K562 (cell line): Measurements from ENCODE around the gene ARF4. TPM values are rescaled to one million over a fixed set of nuclear protein-coding genes. Genes with fewer than 3 reads are reported as not detected.

Source experiments
- BRD9 ChIP-seq: fragments of 450-650 bp; IDR thresholded peaks from 2 replicates; pipeline ENCODE4 v1.6.1; 2018; ENCODE audit warnings: low read depth; ENCODE audit not compliant: partially characterized antibody
- EP300 ChIP-seq: IDR thresholded peaks from 2 replicates; pipeline ENCODE4 v1.6.1; 2012; ENCODE audit warnings: low read length, improper control_type of control experiment
- FOXJ3 ChIP-seq: sonication (generic); formaldehyde crosslinking; IDR thresholded peaks from 2 replicates; pipeline ENCODE4 v1.4.0; 2020; ENCODE audit warnings: mild to moderate bottlenecking, missing genetic modification reagents
- HDAC6 ChIP-seq: IDR thresholded peaks from 2 replicates; pipeline ENCODE4 v1.6.1; 2012; ENCODE audit warnings: low read depth, mild to moderate bottlenecking, control low read depth, inconsistent platforms, low read length, moderate library complexity
- HLTF ChIP-seq: fragments of 450-650 bp; IDR thresholded peaks from 2 replicates; pipeline ENCODE4 v1.6.1; 2016
- MYC ChIP-seq, 2 experiments: fragments of 250-450 bp in 1 of 2; sonication (Bioruptor Pico) in 1 of 2; IDR thresholded peaks; 2 replicates each; pipeline versions ENCODE4 v1.5.1 to v1.6.1; 2012 to 2021; ENCODE audit warnings: low read depth in 2 of 2, borderline replicate concordance in 1 of 2, improper control_type of control experiment in 1 of 2, low read length in 1 of 2, mild to moderate bottlenecking in 1 of 2, moderate library complexity in 1 of 2
- NR4A1 ChIP-seq, 2 experiments: fragments of 250-450 bp in 1 of 2; fragments of 450-650 bp in 1 of 2; sonication (Bioruptor Pico) in 1 of 2; IDR thresholded peaks; 2 replicates each; pipeline versions ENCODE4 v1.4.0 to v1.6.1; 2016 to 2020; ENCODE audit warnings: mild to moderate bottlenecking in 2 of 2, missing compliant biosample characterization in 1 of 2, missing genetic modification characterization in 1 of 2, moderate library complexity in 1 of 2
- SMARCA4 ChIP-seq: fragments of 450-650 bp; IDR thresholded peaks from 2 replicates; pipeline ENCODE4 v1.6.1; 2016
- ZNF174 ChIP-seq: fragments of 250-450 bp; sonication (Bioruptor Pico); IDR thresholded peaks from 2 replicates; pipeline ENCODE4 v1.4.0; 2020; ENCODE audit warnings: mild to moderate bottlenecking
- ZNF217 ChIP-seq: sonication (generic); formaldehyde crosslinking; IDR thresholded peaks from 2 replicates; pipeline ENCODE4 v1.8.0; 2022; ENCODE audit warnings: mild to moderate bottlenecking, missing genetic modification reagents
- polyA plus RNA-seq, 8 experiments: library from polyadenylated mRNA; depleted of rRNA in 4 of 8; stranded (reverse) in 5 of 8; unstranded in 3 of 8; fragments of >200 nt; fragmentation: Nextera tagmentation in 2 of 8; fragmentation: Illumina TruSeq in 1 of 8; extraction: Ambion mirVana in 2 of 8; extraction: Trizol in 1 of 8; gene quantifications; 2 replicates each; pipeline versions ENCODE4 v1.2.1 to v1.2.3, GENCODE V29; 2011 to 2014; ENCODE audit warnings: inconsistent platforms in 1 of 8, missing spikeins in 1 of 8
- total RNA-seq, 7 experiments: library from RNA; depleted of rRNA in 6 of 7; stranded (reverse); fragments of >200 nt in 6 of 7; fragmentation: Illumina TruSeq in 2 of 7; extraction: Trizol in 2 of 7; gene quantifications; 2 replicates each; pipeline versions ENCODE4 v1.2.1 to v1.2.3, GENCODE V29; 2011 to 2021; ENCODE audit warnings: low replicate concordance in 1 of 7
- TF ChIP-seq, protein P1 (sequence below), 3 experiments: IDR thresholded peaks in 2 of 3; conservative IDR thresholded peaks in 1 of 3; 2 replicates each; pipeline ENCODE4 v1.5.1; 2011 to 2012; ENCODE audit warnings: low read length in 3 of 3, mild to moderate bottlenecking in 3 of 3, control low read depth in 2 of 3, improper control_type of control experiment in 1 of 3, inconsistent platforms in 1 of 3, low read depth in 1 of 3, mixed read lengths in 1 of 3, moderate library complexity in 1 of 3; ENCODE audit not compliant: insufficient read depth in 2 of 3
- TF ChIP-seq, protein P2 (sequence below): sonication (generic); formaldehyde crosslinking; IDR thresholded peaks from 2 replicates; pipeline ENCODE4 v1.8.0; 2023; ENCODE audit warnings: missing genetic modification reagents, mild to moderate bottlenecking, borderline replicate concordance
- TF ChIP-seq, protein P3 (sequence below): fragments of 250-450 bp; sonication (Bioruptor Pico); IDR thresholded peaks from 2 replicates; pipeline ENCODE4 v1.4.0; 2020; ENCODE audit warnings: mild to moderate bottlenecking
- TF ChIP-seq, protein P4 (sequence below): fragments of 450-650 bp; IDR thresholded peaks from one replicate; pipeline ENCODE4 v1.6.1; 2018; ENCODE audit warnings: mild to moderate bottlenecking, moderate library complexity; ENCODE audit not compliant: partially characterized antibody

The ARF4 gene
- total and polyA plus RNA-seq, 9 of the 15 experiments (the other 6 are each of a cell fraction or from before 2014, with no cell fraction given) = 41.1 to 273 (median 83.8) TPM

DNA sequence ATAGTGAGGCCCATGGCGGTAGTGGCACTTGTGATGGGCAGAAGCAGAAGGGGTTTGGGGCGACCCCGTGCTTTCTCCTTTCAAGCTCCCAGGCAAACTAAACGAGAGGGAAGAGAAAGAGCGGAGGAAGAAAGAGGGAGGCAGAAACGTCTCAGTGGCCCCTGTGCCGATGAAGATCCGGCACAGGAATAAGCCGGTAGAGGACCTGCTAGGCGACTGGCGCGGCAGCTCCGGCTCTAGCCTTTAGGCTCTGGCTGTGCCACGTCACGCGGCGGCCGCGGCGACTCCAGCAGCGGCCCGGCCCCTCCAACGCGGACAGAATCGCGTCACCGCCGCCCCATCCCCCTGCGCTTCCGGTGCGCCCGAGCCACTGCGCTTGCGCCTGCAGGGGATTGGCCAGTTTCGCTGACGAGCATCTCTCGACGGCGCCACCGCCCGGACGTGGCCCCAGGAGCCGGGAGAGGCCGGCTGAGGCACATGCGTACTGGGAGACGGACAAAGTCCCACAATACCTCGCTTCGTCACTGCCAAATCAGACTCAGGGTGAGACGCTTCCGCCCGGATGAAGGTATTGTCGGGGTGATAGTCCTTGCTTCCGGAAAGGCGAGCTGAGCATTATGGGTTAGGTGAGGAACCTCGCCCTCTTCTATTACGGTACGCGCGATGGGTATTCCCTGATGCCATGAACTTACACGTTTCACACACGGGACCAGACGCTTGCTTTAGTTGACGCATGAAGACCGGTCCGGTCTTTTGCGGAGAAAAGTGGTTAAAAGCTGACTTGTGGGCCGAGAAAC is at the start of gene ARF4 (continued):
- TF ChIP-seq, protein P1, sequence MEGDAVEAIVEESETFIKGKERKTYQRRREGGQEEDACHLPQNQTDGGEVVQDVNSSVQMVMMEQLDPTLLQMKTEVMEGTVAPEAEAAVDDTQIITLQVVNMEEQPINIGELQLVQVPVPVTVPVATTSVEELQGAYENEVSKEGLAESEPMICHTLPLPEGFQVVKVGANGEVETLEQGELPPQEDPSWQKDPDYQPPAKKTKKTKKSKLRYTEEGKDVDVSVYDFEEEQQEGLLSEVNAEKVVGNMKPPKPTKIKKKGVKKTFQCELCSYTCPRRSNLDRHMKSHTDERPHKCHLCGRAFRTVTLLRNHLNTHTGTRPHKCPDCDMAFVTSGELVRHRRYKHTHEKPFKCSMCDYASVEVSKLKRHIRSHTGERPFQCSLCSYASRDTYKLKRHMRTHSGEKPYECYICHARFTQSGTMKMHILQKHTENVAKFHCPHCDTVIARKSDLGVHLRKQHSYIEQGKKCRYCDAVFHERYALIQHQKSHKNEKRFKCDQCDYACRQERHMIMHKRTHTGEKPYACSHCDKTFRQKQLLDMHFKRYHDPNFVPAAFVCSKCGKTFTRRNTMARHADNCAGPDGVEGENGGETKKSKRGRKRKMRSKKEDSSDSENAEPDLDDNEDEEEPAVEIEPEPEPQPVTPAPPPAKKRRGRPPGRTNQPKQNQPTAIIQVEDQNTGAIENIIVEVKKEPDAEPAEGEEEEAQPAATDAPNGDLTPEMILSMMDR (IDR thresholded peaks at IDR 0.05 in 2 of 3, conservative IDR thresholded peaks at IDR 0.05 in 1 of 3; ENCODE audit: insufficient read depth in 2 of 3, low read depth in 1 of 3, low read length in 3 of 3) = peak; percentile 23 to 50 (median 37); a peak in 4 of 6 replicates
- TF ChIP-seq, protein P2, sequence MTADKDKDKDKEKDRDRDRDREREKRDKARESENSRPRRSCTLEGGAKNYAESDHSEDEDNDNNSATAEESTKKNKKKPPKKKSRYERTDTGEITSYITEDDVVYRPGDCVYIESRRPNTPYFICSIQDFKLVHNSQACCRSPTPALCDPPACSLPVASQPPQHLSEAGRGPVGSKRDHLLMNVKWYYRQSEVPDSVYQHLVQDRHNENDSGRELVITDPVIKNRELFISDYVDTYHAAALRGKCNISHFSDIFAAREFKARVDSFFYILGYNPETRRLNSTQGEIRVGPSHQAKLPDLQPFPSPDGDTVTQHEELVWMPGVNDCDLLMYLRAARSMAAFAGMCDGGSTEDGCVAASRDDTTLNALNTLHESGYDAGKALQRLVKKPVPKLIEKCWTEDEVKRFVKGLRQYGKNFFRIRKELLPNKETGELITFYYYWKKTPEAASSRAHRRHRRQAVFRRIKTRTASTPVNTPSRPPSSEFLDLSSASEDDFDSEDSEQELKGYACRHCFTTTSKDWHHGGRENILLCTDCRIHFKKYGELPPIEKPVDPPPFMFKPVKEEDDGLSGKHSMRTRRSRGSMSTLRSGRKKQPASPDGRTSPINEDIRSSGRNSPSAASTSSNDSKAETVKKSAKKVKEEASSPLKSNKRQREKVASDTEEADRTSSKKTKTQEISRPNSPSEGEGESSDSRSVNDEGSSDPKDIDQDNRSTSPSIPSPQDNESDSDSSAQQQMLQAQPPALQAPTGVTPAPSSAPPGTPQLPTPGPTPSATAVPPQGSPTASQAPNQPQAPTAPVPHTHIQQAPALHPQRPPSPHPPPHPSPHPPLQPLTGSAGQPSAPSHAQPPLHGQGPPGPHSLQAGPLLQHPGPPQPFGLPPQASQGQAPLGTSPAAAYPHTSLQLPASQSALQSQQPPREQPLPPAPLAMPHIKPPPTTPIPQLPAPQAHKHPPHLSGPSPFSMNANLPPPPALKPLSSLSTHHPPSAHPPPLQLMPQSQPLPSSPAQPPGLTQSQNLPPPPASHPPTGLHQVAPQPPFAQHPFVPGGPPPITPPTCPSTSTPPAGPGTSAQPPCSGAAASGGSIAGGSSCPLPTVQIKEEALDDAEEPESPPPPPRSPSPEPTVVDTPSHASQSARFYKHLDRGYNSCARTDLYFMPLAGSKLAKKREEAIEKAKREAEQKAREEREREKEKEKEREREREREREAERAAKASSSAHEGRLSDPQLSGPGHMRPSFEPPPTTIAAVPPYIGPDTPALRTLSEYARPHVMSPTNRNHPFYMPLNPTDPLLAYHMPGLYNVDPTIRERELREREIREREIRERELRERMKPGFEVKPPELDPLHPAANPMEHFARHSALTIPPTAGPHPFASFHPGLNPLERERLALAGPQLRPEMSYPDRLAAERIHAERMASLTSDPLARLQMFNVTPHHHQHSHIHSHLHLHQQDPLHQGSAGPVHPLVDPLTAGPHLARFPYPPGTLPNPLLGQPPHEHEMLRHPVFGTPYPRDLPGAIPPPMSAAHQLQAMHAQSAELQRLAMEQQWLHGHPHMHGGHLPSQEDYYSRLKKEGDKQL (CRISPR knock-in tag) = no peak
- TF ChIP-seq SMARCA4 = no peak
- TF ChIP-seq, protein P3, sequence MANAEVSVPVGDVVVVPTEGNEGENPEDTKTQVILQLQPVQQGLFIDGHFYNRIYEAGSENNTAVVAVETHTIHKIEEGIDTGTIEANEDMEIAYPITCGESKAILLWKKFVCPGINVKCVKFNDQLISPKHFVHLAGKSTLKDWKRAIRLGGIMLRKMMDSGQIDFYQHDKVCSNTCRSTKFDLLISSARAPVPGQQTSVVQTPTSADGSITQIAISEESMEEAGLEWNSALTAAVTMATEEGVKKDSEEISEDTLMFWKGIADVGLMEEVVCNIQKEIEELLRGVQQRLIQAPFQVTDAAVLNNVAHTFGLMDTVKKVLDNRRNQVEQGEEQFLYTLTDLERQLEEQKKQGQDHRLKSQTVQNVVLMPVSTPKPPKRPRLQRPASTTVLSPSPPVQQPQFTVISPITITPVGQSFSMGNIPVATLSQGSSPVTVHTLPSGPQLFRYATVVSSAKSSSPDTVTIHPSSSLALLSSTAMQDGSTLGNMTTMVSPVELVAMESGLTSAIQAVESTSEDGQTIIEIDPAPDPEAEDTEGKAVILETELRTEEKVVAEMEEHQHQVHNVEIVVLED = peak; percentile 52; the same call in 1 of the 2 replicates
- no peak for TF ChIP-seq NR4A1 (CRISPR knock-in tag; IDR thresholded peaks at IDR 0.05)
- TF ChIP-seq NR4A1 (tag; IDR thresholded peaks at IDR 0.05) = no peak
- TF ChIP-seq, protein P4, sequence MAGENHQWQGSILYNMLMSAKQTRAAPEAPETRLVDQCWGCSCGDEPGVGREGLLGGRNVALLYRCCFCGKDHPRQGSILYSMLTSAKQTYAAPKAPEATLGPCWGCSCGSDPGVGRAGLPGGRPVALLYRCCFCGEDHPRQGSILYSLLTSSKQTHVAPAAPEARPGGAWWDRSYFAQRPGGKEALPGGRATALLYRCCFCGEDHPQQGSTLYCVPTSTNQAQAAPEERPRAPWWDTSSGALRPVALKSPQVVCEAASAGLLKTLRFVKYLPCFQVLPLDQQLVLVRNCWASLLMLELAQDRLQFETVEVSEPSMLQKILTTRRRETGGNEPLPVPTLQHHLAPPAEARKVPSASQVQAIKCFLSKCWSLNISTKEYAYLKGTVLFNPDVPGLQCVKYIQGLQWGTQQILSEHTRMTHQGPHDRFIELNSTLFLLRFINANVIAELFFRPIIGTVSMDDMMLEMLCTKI = no peak
- TF ChIP-seq ZNF217 (CRISPR knock-in tag) = no peak
- TF ChIP-seq MYC (IDR thresholded peaks at IDR 0.05; ENCODE audit: low read depth, low read length) = peak; percentile 51
- TF ChIP-seq MYC (CRISPR knock-in tag; IDR thresholded peaks at IDR 0.05; ENCODE audit: borderline replicate concordance, low read depth) = no peak
- peak; percentile 58 for TF ChIP-seq BRD9
- no peak for TF ChIP-seq FOXJ3 (CRISPR knock-in tag)
- no peak; the same call in none of the 2 replicates for TF ChIP-seq EP300
- TF ChIP-seq ZNF174 (CRISPR knock-in tag) = no peak
- TF ChIP-seq HLTF = peak; percentile 31; the same call in 1 of the 2 replicates
- no peak for TF ChIP-seq HDAC6
